ENCODE data around the gene TMEM213.
A peak's percentile ranks its signal among the peaks of the same experiment; 100 is the strongest.

Gene TMEM213

GRCh38 chr7:138878051-138878450 is 80.3 kb downstream of the TMEM213 start:
- no peak for DNase-seq

DNA sequence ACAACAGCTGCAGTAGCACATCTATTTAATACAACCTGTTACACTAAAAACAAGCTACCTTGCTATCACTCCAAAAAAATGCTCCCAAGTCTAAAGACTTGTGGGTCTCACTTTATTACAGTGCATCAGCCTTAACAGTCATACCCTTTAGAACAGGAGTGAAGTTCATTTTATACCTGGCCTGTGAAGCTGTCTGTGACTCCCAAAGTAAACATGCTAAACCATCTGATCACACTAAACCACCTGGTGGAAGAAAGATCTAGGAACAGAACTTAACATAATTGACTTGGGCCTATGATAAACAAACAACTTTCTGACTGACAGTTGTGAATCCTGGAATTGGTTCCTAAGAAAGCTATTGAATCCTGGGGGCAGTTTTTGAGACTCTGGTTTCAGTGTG is 81.1 kb downstream of the TMEM213 start:
- DNase-seq, result no peak

DNA sequence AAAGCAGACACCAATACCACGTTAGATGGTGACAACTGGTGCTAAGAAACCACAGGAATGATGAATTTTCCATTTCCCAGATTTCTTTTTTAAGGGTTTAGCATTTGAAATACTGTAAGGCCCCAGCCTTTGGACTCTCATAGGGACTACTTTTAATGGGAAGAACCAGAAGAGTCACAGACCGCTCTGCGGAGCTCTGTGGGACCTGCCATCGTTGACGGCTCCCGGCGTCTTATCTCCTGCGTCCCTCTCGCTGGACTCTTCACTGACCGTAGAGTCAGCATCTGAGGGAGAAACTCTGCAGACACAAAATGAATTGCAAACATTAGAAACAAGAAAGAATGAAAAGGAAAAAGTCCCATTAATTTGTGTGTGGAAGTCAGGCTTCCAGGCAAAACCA is 81.6 kb downstream of the TMEM213 start:
- no peak for DNase-seq

- no peak for DNase-seq
Measured at GRCh38 chr7:138880881-138881578, 83.2 kb downstream of the TMEM213 start.

DNA sequence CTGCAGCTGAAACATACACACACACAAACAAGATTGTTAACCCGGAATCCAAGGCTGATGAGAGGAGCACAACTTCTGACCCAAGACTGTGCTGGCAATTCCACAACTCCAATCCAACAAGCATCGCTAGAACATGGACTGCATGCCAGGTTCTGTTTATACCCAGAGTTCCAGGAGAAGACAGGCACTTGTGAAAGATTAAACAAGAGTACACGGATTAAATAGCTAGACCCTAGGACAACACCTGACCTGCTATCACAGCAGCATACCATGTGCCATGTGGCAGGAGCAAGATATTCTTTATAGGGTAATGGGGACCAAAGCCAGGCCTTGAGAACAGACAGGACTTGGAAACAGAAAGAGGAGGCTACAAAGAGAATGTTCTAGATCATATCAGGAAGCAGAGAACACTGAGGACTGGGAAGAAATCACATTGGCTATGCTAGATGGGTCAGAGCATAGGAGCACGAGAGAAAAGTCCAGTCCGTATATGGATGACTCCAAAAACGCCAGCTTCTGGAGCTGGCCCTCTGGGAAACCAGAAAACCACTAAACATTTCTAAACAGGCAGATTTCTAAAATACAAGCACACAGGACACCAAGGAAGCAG is 83.9 kb downstream of the TMEM213 start:
- DNase-seq, result no peak

GRCh38 chr7:138882249-138882648 is 84.5 kb downstream of the TMEM213 start:
- DNase-seq, result no peak

GRCh38 chr7:138885383-138886147 is 87.8 kb downstream of the TMEM213 start:
- DNase-seq, result no peak

DNA sequence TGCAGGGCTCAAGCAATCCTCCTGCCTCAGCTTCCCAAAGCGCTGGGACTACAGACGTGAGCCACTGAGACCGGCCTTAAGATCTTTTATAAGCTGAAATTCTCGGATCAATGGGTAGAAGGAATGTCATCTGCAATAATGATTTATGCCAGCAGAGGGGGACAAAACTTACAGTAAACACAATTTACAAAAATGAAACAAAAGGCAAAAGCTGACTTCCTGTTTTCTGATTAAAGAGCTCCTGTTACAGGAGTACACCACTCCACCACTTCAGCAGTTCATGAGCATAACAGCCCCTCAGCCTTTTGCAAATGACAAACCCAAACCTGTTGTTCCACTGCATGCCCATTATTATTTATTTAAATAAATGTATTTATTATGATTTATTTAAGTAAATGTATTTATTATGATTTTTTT is 88.7 kb downstream of the TMEM213 start:
- DNase-seq, result peak; percentile 67 to 89

- no peak for DNase-seq
Measured at GRCh38 chr7:138887085-138887710, 89.4 kb downstream of the TMEM213 start.

Data from AML-193 (cell line).